CD8-positive, alpha-beta memory T cell (primary cell): Measurements from ENCODE around the gene PXDC1. TPM values are rescaled to one million over a fixed set of nuclear protein-coding genes. Genes with fewer than 3 reads are reported as not detected.

Experiments used
- CTCF ChIA-PET: fragments of 350-600 bp; sonication (Branson Sonifier 250); formaldehyde crosslinking; loops from one replicate; lab custom pipeline; 2021; ENCODE audit warnings: antibody characterized with exemption; lab: Charles Lee
- POLR2A ChIA-PET: fragments of 350-600 bp; sonication (Branson Sonifier 250); formaldehyde crosslinking; loops from one replicate; lab custom pipeline; 2021; ENCODE audit warnings: antibody characterized with exemption; lab: Charles Lee
- DNase-seq, 5 donors: peaks; one replicate each; pipeline versions ENCODE4 v3.0.0 to v3.0.0-alpha.2; 2020 to 2022; ENCODE audit warnings: mixed read lengths in 1 of 5
- H3K27ac ChIP-seq: one replicate; pipeline ENCODE4 v1.7.0; 2013; ENCODE audit warnings: low read depth, mild to moderate bottlenecking, low read length, moderate library complexity
- H3K27me3 ChIP-seq: 2 replicates; pipeline ENCODE4 v1.7.0; 2013; ENCODE audit warnings: low read length, mild to moderate bottlenecking; ENCODE audit not compliant: insufficient read depth, poor library complexity, severe bottlenecking
- H3K36me3 ChIP-seq: 2 replicates; pipeline ENCODE4 v1.7.0; 2013; ENCODE audit warnings: mild to moderate bottlenecking, low read length, moderate library complexity; ENCODE audit not compliant: insufficient read depth
- H3K4me1 ChIP-seq: 2 replicates; pipeline ENCODE4 v1.7.0; 2013; ENCODE audit warnings: mild to moderate bottlenecking, low read length, moderate library complexity; ENCODE audit not compliant: insufficient read depth
- H3K4me3 ChIP-seq: 2 replicates; pipeline ENCODE4 v1.7.0; 2013; ENCODE audit warnings: mild to moderate bottlenecking, low read length
- H3K9me3 ChIP-seq: 2 replicates; pipeline ENCODE4 v1.7.0; 2013; ENCODE audit warnings: mild to moderate bottlenecking, low read length
- H3K27ac Mint-ChIP-seq, 8 donors: one replicate each; pipeline ENCODE4 v1.8.0; 2020 to 2021; ENCODE audit warnings: mixed read lengths in 8 of 8, mild to moderate bottlenecking in 6 of 8, inconsistent platforms in 3 of 8, moderate library complexity in 3 of 8
- H3K27me3 Mint-ChIP-seq, 2 donors: one replicate each; pipeline ENCODE4 v1.8.0; 2020 to 2021; ENCODE audit warnings: mixed read lengths in 2 of 2, mild to moderate bottlenecking in 1 of 2, moderate library complexity in 1 of 2
- H3K36me3 Mint-ChIP-seq, 3 donors: one replicate each; pipeline ENCODE4 v1.8.0; 2020 to 2021; ENCODE audit warnings: mixed read lengths in 3 of 3, inconsistent platforms in 1 of 3, mild to moderate bottlenecking in 1 of 3
- H3K4me1 Mint-ChIP-seq, 3 donors: one replicate each; pipeline ENCODE4 v1.8.0; 2020 to 2021; ENCODE audit warnings: mixed read lengths in 3 of 3, inconsistent platforms in 1 of 3, mild to moderate bottlenecking in 1 of 3
- H3K4me3 Mint-ChIP-seq, 7 donors: one replicate each; pipeline ENCODE4 v1.8.0; 2020 to 2021; ENCODE audit warnings: mixed read lengths in 7 of 7, mild to moderate bottlenecking in 6 of 7, moderate library complexity in 4 of 7, inconsistent platforms in 2 of 7
- H3K9me3 Mint-ChIP-seq, 5 donors: one replicate each; pipeline ENCODE4 v1.8.0; 2020 to 2022; ENCODE audit warnings: mixed read lengths in 5 of 5, mild to moderate bottlenecking in 3 of 5, moderate library complexity in 2 of 5, inconsistent platforms in 1 of 5
- polyA plus RNA-seq: library from polyadenylated mRNA; unstranded; fragments of 300-500 nt; fragmentation: Illumina TruSeq; gene quantifications from one replicate; pipeline ENCODE4 v1.2.3, GENCODE V29; 2021
- total RNA-seq, 2 experiments: library from RNA; stranded (reverse); gene quantifications; one replicate each; pipeline ENCODE4 v1.2.3, GENCODE V29; 2021

PXDC1 gene
- total and polyA plus RNA-seq, 3 experiments from 2014 or later = 0.15 to 0.24 TPM; not detected in 1

- Histone ChIP-seq H3K9me3 (no peaks in the 10 kb centered on the region), H3K27me3 (no peaks in the 10 kb centered on the region), H3K36me3 (no peaks in the 10 kb centered on the region), H3K4me3 (no peak overlapping the region), H3K4me1 (no peaks in the 10 kb centered on the region), H3K27ac (no peak overlapping the region)
- CTCF ChIA-PET = no interaction called here
- H3K4me3 Mint-ChIP-seq = no peak overlapping the region
- H3K27me3 Mint-ChIP-seq = peaks cover 0 to 7% of the 10 kb centered on the region in 2 donors
- H3K9me3 Mint-ChIP-seq = no peaks in the 10 kb centered on the region
- POLR2A ChIA-PET = no interaction called here
- H3K36me3 Mint-ChIP-seq = no peaks in the 10 kb centered on the region
- H3K27ac Mint-ChIP-seq = no peak overlapping the region
- no peak for DNase-seq
- H3K4me1 Mint-ChIP-seq = no peaks in the 10 kb centered on the region
Observed at GRCh38 chr6:3786141-3786540, 34.6 kb upstream of the PXDC1 start.

DNA sequence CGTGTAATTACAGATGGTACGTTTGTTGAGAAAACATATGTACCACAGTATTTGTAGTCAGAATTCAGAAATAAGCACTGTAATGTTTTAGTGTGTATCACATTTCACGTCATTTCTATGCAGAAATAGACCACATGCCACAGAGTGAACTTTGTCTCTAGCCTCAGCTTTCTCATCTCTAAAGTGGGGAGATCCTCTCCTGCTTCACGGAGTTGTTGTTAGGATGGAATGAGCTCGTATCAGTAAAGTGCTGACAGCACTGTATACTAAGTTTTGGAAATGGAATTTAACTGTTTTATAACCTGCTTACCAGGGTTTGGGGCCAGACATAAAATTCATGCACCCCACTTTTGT lies 34.2 kb upstream of the PXDC1 start:
- Histone ChIP-seq H3K4me3 (no peak overlapping the region), H3K36me3 (no peaks in the 10 kb centered on the region), H3K4me1 (no peaks in the 10 kb centered on the region), H3K27ac (no peak overlapping the region), H3K27me3 (no peaks in the 10 kb centered on the region), H3K9me3 (no peaks in the 10 kb centered on the region)
- H3K4me1 Mint-ChIP-seq = no peaks in the 10 kb centered on the region
- ChIA-PET CTCF (no interaction called here), POLR2A (no interaction called here)
- H3K9me3 Mint-ChIP-seq = no peaks in the 10 kb centered on the region
- no peak overlapping the region for H3K4me3 Mint-ChIP-seq
- no peak overlapping the region for H3K27ac Mint-ChIP-seq
- no peaks in the 10 kb centered on the region for H3K36me3 Mint-ChIP-seq
- H3K27me3 Mint-ChIP-seq = peaks cover 0 to 7% of the 10 kb centered on the region in 2 donors
- no peak for DNase-seq

DNA sequence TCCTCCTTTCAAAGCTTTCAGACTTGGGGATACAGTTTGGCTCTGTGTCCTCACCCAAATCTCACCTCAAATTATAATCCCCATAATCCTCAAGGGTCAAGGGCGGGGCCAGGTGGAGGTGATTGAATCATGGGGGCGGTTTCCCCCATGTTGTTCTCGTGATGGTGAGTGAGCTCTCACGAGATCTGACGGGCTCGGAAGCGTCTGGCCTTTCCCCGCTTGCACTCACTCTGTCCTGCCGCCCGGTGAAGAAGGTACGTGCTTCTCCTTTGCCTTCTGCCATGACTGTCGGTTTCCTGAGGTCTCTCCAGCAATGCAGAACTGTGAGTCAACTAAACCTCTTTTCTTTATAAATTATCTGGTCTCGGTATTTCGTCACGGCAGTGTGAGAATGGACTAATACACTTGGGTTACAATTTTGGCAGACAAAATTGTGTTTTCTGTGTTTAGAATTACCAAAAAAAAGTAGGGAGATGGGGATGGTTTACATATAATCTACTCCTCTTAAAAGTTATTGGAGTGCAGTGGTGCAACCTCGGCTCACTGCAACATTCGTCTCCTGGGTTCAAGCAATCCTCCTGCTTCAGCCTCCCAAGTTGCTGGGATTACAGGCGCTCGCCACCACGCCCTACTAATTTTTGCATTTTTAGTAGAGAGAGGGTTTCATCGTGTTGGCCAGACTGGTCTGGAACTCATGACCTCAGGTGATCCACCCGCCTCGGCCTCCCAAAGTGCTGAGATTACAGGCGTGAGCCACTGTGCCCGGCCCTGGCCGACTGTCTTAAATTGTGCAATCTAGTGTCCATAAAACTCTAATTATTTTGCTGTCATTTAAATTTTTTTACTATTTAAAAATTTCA lies 33.6 kb upstream of the PXDC1 start:
- H3K9me3 Mint-ChIP-seq = no peaks in the 10 kb centered on the region
- ChIA-PET CTCF (no interaction called here), POLR2A (no interaction called here)
- peaks cover 0 to 7% of the 10 kb centered on the region in 2 donors for H3K27me3 Mint-ChIP-seq
- no peaks in the 10 kb centered on the region for H3K36me3 Mint-ChIP-seq
- DNase-seq = no peak
- H3K27ac ChIP-seq = no peak overlapping the region
- no peaks in the 10 kb centered on the region for H3K4me1 ChIP-seq
- H3K4me1 Mint-ChIP-seq = no peaks in the 10 kb centered on the region
- H3K36me3 ChIP-seq = no peaks in the 10 kb centered on the region
- H3K27ac Mint-ChIP-seq = no peak overlapping the region
- H3K27me3 ChIP-seq = no peaks in the 10 kb centered on the region
- H3K4me3 Mint-ChIP-seq = no peak overlapping the region
- H3K4me3 ChIP-seq = no peak overlapping the region
- H3K9me3 ChIP-seq = no peaks in the 10 kb centered on the region

GRCh38 chr6:3784423-3784822 lies 32.9 kb upstream of the PXDC1 start:
- Mint-ChIP-seq H3K27ac (no peak overlapping the region), H3K4me3 (no peak overlapping the region), H3K36me3 (no peaks in the 10 kb centered on the region), H3K27me3 (peaks cover 0 to 7% of the 10 kb centered on the region in 2 donors), H3K9me3 (no peaks in the 10 kb centered on the region), H3K4me1 (no peaks in the 10 kb centered on the region)
- H3K27ac ChIP-seq = no peak overlapping the region
- H3K4me1 ChIP-seq = no peaks in the 10 kb centered on the region
- no peak for DNase-seq
- H3K4me3 ChIP-seq = no peak overlapping the region
- ChIA-PET POLR2A (no interaction called here), CTCF (no interaction called here)
- H3K36me3 ChIP-seq = no peaks in the 10 kb centered on the region
- no peaks in the 10 kb centered on the region for H3K9me3 ChIP-seq
- H3K27me3 ChIP-seq = no peaks in the 10 kb centered on the region

GRCh38 chr6:3782876-3783832 lies 31.6 kb upstream of the PXDC1 start:
- Mint-ChIP-seq H3K9me3 (no peaks in the 10 kb centered on the region), H3K27me3 (peaks cover 2 to 7% of the 10 kb centered on the region in 2 donors)

GRCh38 chr6:3781504-3781903 lies 30.0 kb upstream of the PXDC1 start:
- no peak overlapping the region for H3K27ac ChIP-seq
- Mint-ChIP-seq H3K27ac (no peak overlapping the region), H3K4me1 (no peaks in the 10 kb centered on the region), H3K4me3 (no peak overlapping the region), H3K36me3 (peaks cover 0 to 2% (median 0%) of the 10 kb centered on the region in 3 donors), H3K27me3 (peaks cover 2 to 10% of the 10 kb centered on the region in 2 donors), H3K9me3 (no peaks in the 10 kb centered on the region)
- no peaks in the 10 kb centered on the region for H3K27me3 ChIP-seq
- ChIA-PET CTCF (no interaction called here), POLR2A (no interaction called here)
- no peaks in the 10 kb centered on the region for H3K9me3 ChIP-seq
- H3K36me3 ChIP-seq = no peaks in the 10 kb centered on the region
- H3K4me1 ChIP-seq = no peaks in the 10 kb centered on the region
- H3K4me3 ChIP-seq = no peak overlapping the region
- no peak for DNase-seq

More at GRCh38 chr6:3782876-3783832, 31.6 kb upstream of the PXDC1 start:
- Mint-ChIP-seq H3K4me3 (no peak overlapping the region), H3K36me3 (peaks cover 0 to 2% (median 0%) of the 10 kb centered on the region in 3 donors), H3K4me1 (no peaks in the 10 kb centered on the region), H3K27ac (no peak overlapping the region)
- Histone ChIP-seq H3K4me3 (no peak overlapping the region), H3K4me1 (no peaks in the 10 kb centered on the region), H3K9me3 (no peaks in the 10 kb centered on the region), H3K27me3 (no peaks in the 10 kb centered on the region), H3K36me3 (no peaks in the 10 kb centered on the region), H3K27ac (no peak overlapping the region)
- ChIA-PET CTCF (no interaction called here), POLR2A (no interaction called here)
- DNase-seq = no peak

- H3K27me3 ChIP-seq = no peaks in the 10 kb centered on the region
- no peaks in the 10 kb centered on the region for H3K4me1 ChIP-seq
- H3K4me1 Mint-ChIP-seq = no peaks in the 10 kb centered on the region
- H3K4me3 ChIP-seq = no peak overlapping the region
- no peaks in the 10 kb centered on the region for H3K9me3 Mint-ChIP-seq
- POLR2A ChIA-PET = no interaction called here
- H3K36me3 Mint-ChIP-seq = peaks cover 0 to 2% (median 0%) of the 10 kb centered on the region in 3 donors
- H3K4me3 Mint-ChIP-seq = no peak overlapping the region
- H3K36me3 ChIP-seq = no peaks in the 10 kb centered on the region
- CTCF ChIA-PET = no interaction called here
- H3K9me3 ChIP-seq = no peaks in the 10 kb centered on the region
- no peak overlapping the region for H3K27ac Mint-ChIP-seq
- H3K27ac ChIP-seq = no peak overlapping the region
- DNase-seq = no peak
- H3K27me3 Mint-ChIP-seq = peaks cover 5 to 10% of the 10 kb centered on the region in 2 donors
Observed at GRCh38 chr6:3779574-3779849, 28.0 kb upstream of the PXDC1 start.
